ENCODE results near the gene MGLL.

DNA sequence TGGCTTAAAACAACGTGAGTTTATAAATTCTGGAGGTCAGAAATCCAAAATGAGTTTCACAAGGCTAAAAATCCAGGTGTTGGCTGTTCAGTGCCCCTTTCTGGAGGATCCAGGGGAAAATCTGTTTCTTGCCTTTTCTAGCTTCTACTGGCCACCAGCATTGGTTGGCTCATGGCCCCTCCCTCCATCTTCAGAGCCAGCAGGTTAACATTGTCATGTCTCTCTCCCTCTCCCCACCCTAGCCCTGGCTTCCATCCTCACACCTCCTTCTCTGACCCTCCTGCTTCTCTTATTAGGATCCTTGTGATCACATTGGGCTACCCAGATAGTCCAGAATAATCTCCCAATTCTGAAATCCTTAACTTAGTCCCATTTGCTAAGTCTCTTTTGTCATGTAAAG lies 32.9 kb upstream of the MGLL start:
- TF ChIP-seq, protein P1, sequence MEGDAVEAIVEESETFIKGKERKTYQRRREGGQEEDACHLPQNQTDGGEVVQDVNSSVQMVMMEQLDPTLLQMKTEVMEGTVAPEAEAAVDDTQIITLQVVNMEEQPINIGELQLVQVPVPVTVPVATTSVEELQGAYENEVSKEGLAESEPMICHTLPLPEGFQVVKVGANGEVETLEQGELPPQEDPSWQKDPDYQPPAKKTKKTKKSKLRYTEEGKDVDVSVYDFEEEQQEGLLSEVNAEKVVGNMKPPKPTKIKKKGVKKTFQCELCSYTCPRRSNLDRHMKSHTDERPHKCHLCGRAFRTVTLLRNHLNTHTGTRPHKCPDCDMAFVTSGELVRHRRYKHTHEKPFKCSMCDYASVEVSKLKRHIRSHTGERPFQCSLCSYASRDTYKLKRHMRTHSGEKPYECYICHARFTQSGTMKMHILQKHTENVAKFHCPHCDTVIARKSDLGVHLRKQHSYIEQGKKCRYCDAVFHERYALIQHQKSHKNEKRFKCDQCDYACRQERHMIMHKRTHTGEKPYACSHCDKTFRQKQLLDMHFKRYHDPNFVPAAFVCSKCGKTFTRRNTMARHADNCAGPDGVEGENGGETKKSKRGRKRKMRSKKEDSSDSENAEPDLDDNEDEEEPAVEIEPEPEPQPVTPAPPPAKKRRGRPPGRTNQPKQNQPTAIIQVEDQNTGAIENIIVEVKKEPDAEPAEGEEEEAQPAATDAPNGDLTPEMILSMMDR (IDR thresholded peaks at IDR 0.05 in 4 of 5, conservative IDR thresholded peaks at IDR 0.05 in 1 of 5) = no peak
- TF ChIP-seq POLR2A (IDR thresholded peaks at IDR 0.05) = no peak

Data from gastrocnemius medialis (tissue), 4 donors.